BJ (cell line): ENCODE data around the gene LY6G5C. TPM values are rescaled to one million over a fixed set of nuclear protein-coding genes. Genes with fewer than 3 reads are reported as not detected.

Experiments
- CTCF ChIA-PET: fragments of 350-600 bp; formaldehyde crosslinking; extraction: SDS; loops from one replicate; lab custom pipeline; 2021; ENCODE audit warnings: antibody characterized with exemption, inconsistent platforms; lab: Yijun Ruan, JAX
- POLR2A ChIA-PET: fragments of 300-600 bp; sonication (Branson Sonifier 250); formaldehyde crosslinking; extraction: SDS; loops from one replicate; lab custom pipeline; 2021; ENCODE audit warnings: antibody characterized with exemption; lab: Charles Lee
- DNase-seq: peaks from one replicate; pipeline ENCODE4 v3.0.0-alpha.2; 2011; ENCODE audit warnings: low read depth
- H3K27me3 ChIP-seq: 2 replicates; pipeline ENCODE4 v1.6.0; 2011; ENCODE audit warnings: low read length; ENCODE audit not compliant: control insufficient read depth, insufficient read depth
- H3K36me3 ChIP-seq: 2 replicates; pipeline ENCODE4 v1.5.1; 2011; ENCODE audit warnings: low read length; ENCODE audit not compliant: control insufficient read depth, insufficient read depth
- H3K4me3 ChIP-seq: 2 replicates; pipeline ENCODE4 v1.5.1; 2011; ENCODE audit warnings: low read depth, mild to moderate bottlenecking, control low read depth, low read length
- CTCF ChIP-seq: IDR thresholded peaks from 2 replicates; pipeline ENCODE4 v1.5.1; 2011; ENCODE audit warnings: low read depth, mild to moderate bottlenecking, control low read depth, inconsistent platforms, low read length, moderate library complexity; ENCODE audit not compliant: insufficient read depth
- polyA plus RNA-seq: library from polyadenylated mRNA; depleted of rRNA; stranded (reverse); fragments of >200 nt; gene quantifications from 2 replicates; pipeline ENCODE4 v1.2.3, GENCODE V29; 2011

Gene LY6G5C
- polyA plus RNA-seq, 1 experiment = 3.6 TPM

- H3K27me3 ChIP-seq = no peaks in the 10 kb centered on the region
- CTCF ChIA-PET = interaction anchor here (0.6 to 1.6 kb wide), 5 partner anchors 9 to 203 kb away, joined by 3 to 8 read pairs (median 4); partner anchors contain the start of genes ATP6V1G2 and BAG6
- no peak for DNase-seq
- TF ChIP-seq CTCF = no peak
- POLR2A ChIA-PET = interaction anchor here (0.5 to 1.0 kb wide), 3 partner anchors 9 to 146 kb away, joined by 3 to 11 read pairs (median 3); partner anchors contain the start of gene LSM2
- H3K36me3 ChIP-seq = peaks cover 8% of the 10 kb centered on the region
- peak within 1 kb of the TSS; percentile 59 for H3K4me3 ChIP-seq
These were observed 20.2 kb downstream of the LY6G5C start, which contains the start of gene C6orf47 for GRCh38 chr6:31660381-31661261. TSS of gene C6orf47 (minus strand) at chr6:31660778. CDS start at chr6:31659947, 831 bp downstream.

- DNase-seq = no peak
- CTCF ChIA-PET = interaction anchor here (1.4 kb wide), 1 partner anchor 113 kb away, joined by 4 read pairs; the partner anchor contains the start of gene ATP6V1G2
- Histone ChIP-seq H3K4me3 (peak overlapping the region; percentile 59), H3K27me3 (no peaks in the 10 kb centered on the region), H3K36me3 (peaks cover 8% of the 10 kb centered on the region)
- POLR2A ChIA-PET = interaction anchor here (0.5 to 0.7 kb wide), 2 partner anchors 23 to 147 kb away, joined by 3 read pairs; partner anchors contain the start of gene LSM2
- no peak for TF ChIP-seq CTCF
These were observed 21.1 kb downstream of the LY6G5C start for GRCh38 chr6:31659649-31660380.

GRCh38 chr6:31658983-31659648 is 21.8 kb downstream of the LY6G5C start:
- TF ChIP-seq CTCF = no peak
- ChIA-PET POLR2A (interaction anchor here (0.7 kb wide), 1 partner anchor 238 kb away, joined by 10 read pairs; the partner anchor contains the start of gene EHMT2), CTCF (no interaction called here)
- Histone ChIP-seq H3K36me3 (peaks cover 8% of the 10 kb centered on the region), H3K4me3 (peak overlapping the region; percentile 59), H3K27me3 (no peaks in the 10 kb centered on the region)
- DNase-seq = no peak

- no peak for DNase-seq
- Histone ChIP-seq H3K27me3 (no peaks in the 10 kb centered on the region), H3K36me3 (peaks cover 8% of the 10 kb centered on the region), H3K4me3 (no peak overlapping the region)
- CTCF ChIA-PET = no interaction called here
- POLR2A ChIA-PET = interaction anchor here (0.7 kb wide), 1 partner anchor 239 kb away, joined by 10 read pairs; the partner anchor contains the start of gene EHMT2
- no peak for TF ChIP-seq CTCF
These were observed 22.6 kb downstream of the LY6G5C start for GRCh38 chr6:31658158-31658688.
